Measurements from ENCODE around the gene CYTH4. TPM values are rescaled to one million over a fixed set of nuclear protein-coding genes. Genes with fewer than 3 reads are reported as not detected.

The CYTH4 gene
- total and polyA plus RNA-seq, 4 donors, result 1.9 to 9.9 (median 5.9) TPM

DNA sequence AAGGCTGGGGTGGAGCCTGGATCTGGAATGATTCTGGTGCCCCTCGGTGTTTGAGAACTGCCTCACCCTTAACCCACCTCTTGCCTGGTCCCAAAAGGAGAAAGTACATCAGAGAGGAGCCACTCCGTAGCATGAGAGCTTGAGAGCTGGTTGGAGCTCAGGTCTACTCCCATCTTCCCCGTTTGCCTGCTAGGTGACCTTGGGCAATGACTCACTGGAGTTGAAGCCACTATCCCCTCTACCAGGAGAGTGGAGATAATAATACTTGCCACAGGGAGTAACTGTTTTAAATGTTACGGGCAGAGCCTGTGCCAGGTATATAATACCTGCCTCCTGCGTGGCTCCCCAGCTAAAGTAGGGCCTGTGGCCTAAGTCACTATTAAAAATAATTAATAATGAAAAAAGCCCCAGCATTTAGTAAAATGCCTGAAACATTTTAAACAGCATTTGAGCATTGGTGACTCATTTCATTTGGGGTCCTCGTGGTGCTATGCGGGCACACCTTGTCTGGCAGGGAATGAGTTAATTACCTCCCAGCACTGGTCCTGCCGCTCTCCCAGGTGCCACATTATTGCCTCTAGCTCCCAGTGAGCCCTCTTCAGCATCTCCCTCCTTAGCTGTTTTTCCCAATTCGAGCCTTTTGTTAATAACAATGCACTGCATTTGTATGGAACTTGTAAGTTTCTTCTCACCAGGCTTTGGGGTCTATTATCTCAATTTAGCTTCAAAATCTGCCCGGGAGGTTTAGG, 22.5 kb downstream of the CYTH4 start:
- Histone ChIP-seq H3K36me3 (ENCODE audit: control insufficient read depth in 4 of 4, insufficient read depth in 3 of 4, low read depth in 1 of 4, low read length in 3 of 4) (no peaks in the 10 kb centered on the region), H3K9me3 (ENCODE audit: control insufficient read depth in 4 of 4, low read length in 3 of 4) (no peaks in the 10 kb centered on the region), H3K4me1 (ENCODE audit: control insufficient read depth in 4 of 4, insufficient read depth in 4 of 4, low read length in 3 of 4) (peaks cover 0 to 23% (median 15%) of the 10 kb centered on the region in 4 donors), H3K9ac (ENCODE audit: low read depth in 1 of 2, low read length in 2 of 2) (no peak overlapping the region), H3K4me3 (ENCODE audit: low read depth in 1 of 3, low read length in 3 of 3) (no peak overlapping the region), H3K27ac (ENCODE audit: low read depth in 1 of 2, low read length in 2 of 2) (no peak overlapping the region), H3K27me3 (ENCODE audit: control insufficient read depth in 4 of 4, insufficient read depth in 4 of 4, low read length in 3 of 4) (no peaks in the 10 kb centered on the region)
- no peak for DNase-seq (ENCODE audit: low spot score)
- 80% methylated on average over 10 of the region's 10 CpGs for WGBS
- no peak for TF ChIP-seq HNF4G (IDR thresholded peaks at IDR 0.05)
- TF ChIP-seq, protein P1, sequence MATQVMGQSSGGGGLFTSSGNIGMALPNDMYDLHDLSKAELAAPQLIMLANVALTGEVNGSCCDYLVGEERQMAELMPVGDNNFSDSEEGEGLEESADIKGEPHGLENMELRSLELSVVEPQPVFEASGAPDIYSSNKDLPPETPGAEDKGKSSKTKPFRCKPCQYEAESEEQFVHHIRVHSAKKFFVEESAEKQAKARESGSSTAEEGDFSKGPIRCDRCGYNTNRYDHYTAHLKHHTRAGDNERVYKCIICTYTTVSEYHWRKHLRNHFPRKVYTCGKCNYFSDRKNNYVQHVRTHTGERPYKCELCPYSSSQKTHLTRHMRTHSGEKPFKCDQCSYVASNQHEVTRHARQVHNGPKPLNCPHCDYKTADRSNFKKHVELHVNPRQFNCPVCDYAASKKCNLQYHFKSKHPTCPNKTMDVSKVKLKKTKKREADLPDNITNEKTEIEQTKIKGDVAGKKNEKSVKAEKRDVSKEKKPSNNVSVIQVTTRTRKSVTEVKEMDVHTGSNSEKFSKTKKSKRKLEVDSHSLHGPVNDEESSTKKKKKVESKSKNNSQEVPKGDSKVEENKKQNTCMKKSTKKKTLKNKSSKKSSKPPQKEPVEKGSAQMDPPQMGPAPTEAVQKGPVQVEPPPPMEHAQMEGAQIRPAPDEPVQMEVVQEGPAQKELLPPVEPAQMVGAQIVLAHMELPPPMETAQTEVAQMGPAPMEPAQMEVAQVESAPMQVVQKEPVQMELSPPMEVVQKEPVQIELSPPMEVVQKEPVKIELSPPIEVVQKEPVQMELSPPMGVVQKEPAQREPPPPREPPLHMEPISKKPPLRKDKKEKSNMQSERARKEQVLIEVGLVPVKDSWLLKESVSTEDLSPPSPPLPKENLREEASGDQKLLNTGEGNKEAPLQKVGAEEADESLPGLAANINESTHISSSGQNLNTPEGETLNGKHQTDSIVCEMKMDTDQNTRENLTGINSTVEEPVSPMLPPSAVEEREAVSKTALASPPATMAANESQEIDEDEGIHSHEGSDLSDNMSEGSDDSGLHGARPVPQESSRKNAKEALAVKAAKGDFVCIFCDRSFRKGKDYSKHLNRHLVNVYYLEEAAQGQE (IDR thresholded peaks at IDR 0.05), result no peak
- TF ChIP-seq, protein P2, sequence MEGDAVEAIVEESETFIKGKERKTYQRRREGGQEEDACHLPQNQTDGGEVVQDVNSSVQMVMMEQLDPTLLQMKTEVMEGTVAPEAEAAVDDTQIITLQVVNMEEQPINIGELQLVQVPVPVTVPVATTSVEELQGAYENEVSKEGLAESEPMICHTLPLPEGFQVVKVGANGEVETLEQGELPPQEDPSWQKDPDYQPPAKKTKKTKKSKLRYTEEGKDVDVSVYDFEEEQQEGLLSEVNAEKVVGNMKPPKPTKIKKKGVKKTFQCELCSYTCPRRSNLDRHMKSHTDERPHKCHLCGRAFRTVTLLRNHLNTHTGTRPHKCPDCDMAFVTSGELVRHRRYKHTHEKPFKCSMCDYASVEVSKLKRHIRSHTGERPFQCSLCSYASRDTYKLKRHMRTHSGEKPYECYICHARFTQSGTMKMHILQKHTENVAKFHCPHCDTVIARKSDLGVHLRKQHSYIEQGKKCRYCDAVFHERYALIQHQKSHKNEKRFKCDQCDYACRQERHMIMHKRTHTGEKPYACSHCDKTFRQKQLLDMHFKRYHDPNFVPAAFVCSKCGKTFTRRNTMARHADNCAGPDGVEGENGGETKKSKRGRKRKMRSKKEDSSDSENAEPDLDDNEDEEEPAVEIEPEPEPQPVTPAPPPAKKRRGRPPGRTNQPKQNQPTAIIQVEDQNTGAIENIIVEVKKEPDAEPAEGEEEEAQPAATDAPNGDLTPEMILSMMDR (IDR thresholded peaks at IDR 0.05; ENCODE audit: low read depth, low read length, missing input control), result no peak
- TF ChIP-seq, protein P3, sequence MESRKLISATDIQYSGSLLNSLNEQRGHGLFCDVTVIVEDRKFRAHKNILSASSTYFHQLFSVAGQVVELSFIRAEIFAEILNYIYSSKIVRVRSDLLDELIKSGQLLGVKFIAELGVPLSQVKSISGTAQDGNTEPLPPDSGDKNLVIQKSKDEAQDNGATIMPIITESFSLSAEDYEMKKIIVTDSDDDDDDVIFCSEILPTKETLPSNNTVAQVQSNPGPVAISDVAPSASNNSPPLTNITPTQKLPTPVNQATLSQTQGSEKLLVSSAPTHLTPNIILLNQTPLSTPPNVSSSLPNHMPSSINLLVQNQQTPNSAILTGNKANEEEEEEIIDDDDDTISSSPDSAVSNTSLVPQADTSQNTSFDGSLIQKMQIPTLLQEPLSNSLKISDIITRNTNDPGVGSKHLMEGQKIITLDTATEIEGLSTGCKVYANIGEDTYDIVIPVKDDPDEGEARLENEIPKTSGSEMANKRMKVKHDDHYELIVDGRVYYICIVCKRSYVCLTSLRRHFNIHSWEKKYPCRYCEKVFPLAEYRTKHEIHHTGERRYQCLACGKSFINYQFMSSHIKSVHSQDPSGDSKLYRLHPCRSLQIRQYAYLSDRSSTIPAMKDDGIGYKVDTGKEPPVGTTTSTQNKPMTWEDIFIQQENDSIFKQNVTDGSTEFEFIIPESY (IDR thresholded peaks at IDR 0.05), result no peak
- TF ChIP-seq FOXA2 (IDR thresholded peaks at IDR 0.05), result no peak
- no peak for TF ChIP-seq JUND (IDR thresholded peaks at IDR 0.05)
- no peak for TF ChIP-seq RXRA (IDR thresholded peaks at IDR 0.05)
- no peak for TF ChIP-seq FOXA1 (IDR thresholded peaks at IDR 0.05)
- no peak for TF ChIP-seq SP1 (IDR thresholded peaks at IDR 0.05)
- no peak for TF ChIP-seq EGR1 (IDR thresholded peaks at IDR 0.05; ENCODE audit: low read depth in 2 of 2)
- no peak for TF ChIP-seq NR2F2 (IDR thresholded peaks at IDR 0.05)

DNA sequence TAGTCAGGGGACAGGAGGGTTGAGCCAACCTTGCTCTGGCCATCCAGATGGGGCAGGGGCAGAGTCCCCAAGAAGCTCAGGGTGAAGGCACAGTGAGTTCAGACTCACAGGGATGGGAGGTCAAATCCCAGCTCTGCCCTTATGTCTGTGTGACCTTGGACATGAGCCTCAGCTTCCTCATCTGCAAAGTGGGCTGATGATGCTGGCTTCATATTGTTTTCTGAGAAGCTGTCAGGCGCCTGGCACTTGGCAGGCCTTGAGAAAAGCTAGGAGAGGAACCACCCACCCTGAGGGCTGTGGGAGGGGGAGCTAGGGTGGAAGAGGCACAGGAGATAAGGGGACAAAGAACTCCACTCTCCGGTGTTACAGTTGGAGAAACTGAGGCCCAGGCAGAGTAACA, 23.6 kb downstream of the CYTH4 start:
- Histone ChIP-seq H3K4me3 (ENCODE audit: low read depth in 1 of 3, low read length in 3 of 3) (no peak overlapping the region), H3K36me3 (ENCODE audit: control insufficient read depth in 4 of 4, insufficient read depth in 3 of 4, low read depth in 1 of 4, low read length in 3 of 4) (no peaks in the 10 kb centered on the region), H3K9me3 (ENCODE audit: control insufficient read depth in 4 of 4, low read length in 3 of 4) (no peaks in the 10 kb centered on the region), H3K4me1 (ENCODE audit: control insufficient read depth in 4 of 4, insufficient read depth in 4 of 4, low read length in 3 of 4) (peaks cover 0 to 23% (median 15%) of the 10 kb centered on the region in 4 donors), H3K27me3 (ENCODE audit: control insufficient read depth in 4 of 4, insufficient read depth in 4 of 4, low read length in 3 of 4) (no peaks in the 10 kb centered on the region), H3K27ac (ENCODE audit: low read depth in 1 of 2, low read length in 2 of 2) (no peak overlapping the region), H3K9ac (ENCODE audit: low read depth in 1 of 2, low read length in 2 of 2) (no peak overlapping the region)
- DNase-seq (ENCODE audit: low spot score), result no peak
- 87% methylated on average over 2 of the region's 2 CpGs for WGBS
- no peak for TF ChIP-seq FOXA1 (IDR thresholded peaks at IDR 0.05)
- TF ChIP-seq, protein P2 (IDR thresholded peaks at IDR 0.05; ENCODE audit: low read depth, low read length, missing input control), result no peak
- no peak for TF ChIP-seq TAF1 (conservative IDR thresholded peaks at IDR 0.05)
- TF ChIP-seq FOXA2 (IDR thresholded peaks at IDR 0.05), result no peak
- TF ChIP-seq EGR1 (IDR thresholded peaks at IDR 0.05; ENCODE audit: low read depth in 2 of 2), result no peak
- no peak for TF ChIP-seq RAD21 (IDR thresholded peaks at IDR 0.05)
- TF ChIP-seq, protein P3 (IDR thresholded peaks at IDR 0.05), result no peak
- no peak for TF ChIP-seq YY1 (IDR thresholded peaks at IDR 0.05)
- TF ChIP-seq, protein P4, sequence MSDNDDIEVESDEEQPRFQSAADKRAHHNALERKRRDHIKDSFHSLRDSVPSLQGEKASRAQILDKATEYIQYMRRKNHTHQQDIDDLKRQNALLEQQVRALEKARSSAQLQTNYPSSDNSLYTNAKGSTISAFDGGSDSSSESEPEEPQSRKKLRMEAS (IDR thresholded peaks at IDR 0.05), result no peak
- no peak for TF ChIP-seq GABPA (IDR thresholded peaks at IDR 0.05 in 1 of 2, conservative IDR thresholded peaks at IDR 0.05 in 1 of 2)
- no peak for TF ChIP-seq SP1 (IDR thresholded peaks at IDR 0.05)
- no peak for TF ChIP-seq NR2F2 (IDR thresholded peaks at IDR 0.05)
- TF ChIP-seq HNF4A (conservative IDR thresholded peaks at IDR 0.05), result no peak
- no peak for TF ChIP-seq JUND (IDR thresholded peaks at IDR 0.05)
- TF ChIP-seq, protein P5, sequence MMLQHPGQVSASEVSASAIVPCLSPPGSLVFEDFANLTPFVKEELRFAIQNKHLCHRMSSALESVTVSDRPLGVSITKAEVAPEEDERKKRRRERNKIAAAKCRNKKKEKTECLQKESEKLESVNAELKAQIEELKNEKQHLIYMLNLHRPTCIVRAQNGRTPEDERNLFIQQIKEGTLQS (IDR thresholded peaks at IDR 0.05), result no peak
